Naive thymus-derived CD4-positive, alpha-beta T cell (primary cell): Measurements from ENCODE around the gene SLC8A2. TPM values are rescaled to one million over a fixed set of nuclear protein-coding genes. Genes with fewer than 3 reads are reported as not detected.

Experiments used
- polyA plus RNA-seq, 2 donors: library from polyadenylated mRNA; unstranded; fragments of 300-500 nt; fragmentation: Illumina TruSeq; gene quantifications; one replicate each; pipeline ENCODE4 v1.2.3, GENCODE V29; 2021
- total RNA-seq, 6 experiments: library from RNA in 5 of 6; stranded (reverse) in 5 of 6; gene quantifications; 1 replicate in 5 of 6; 2 replicates in 1 of 6; pipeline ENCODE4 v1.2.3 and lab custom pipeline; 2021 to 2026

The SLC8A2 gene
- total and polyA plus RNA-seq, 7 experiments from 2014 or later: 0.05 to 0.19 (median 0.19) TPM; not detected in 4

Other genes starting within 250 kb of the SLC8A2 start
- 10 to 100 TPM; 13.7 to 42.0 (median 22.5) TPM for gene BBC3, start 240.7 kb downstream of the SLC8A2 start, total RNA-seq
- gene BBC3, start 240.7 kb downstream of the SLC8A2 start, polyA plus RNA-seq: 10 to 100 TPM in 1 of 2 donors, 1 to 10 TPM in 1; 8.5 to 13.8 TPM
- 10 to 100 TPM; 41.9 to 80.0 (median 51.4) TPM for gene CCDC9, start 215.4 kb downstream of the SLC8A2 start, total RNA-seq
- 10 to 100 TPM in 1 of 2 donors, 1 to 10 TPM in 1; 8.5 to 13.0 TPM for gene CCDC9, start 215.4 kb downstream of the SLC8A2 start, polyA plus RNA-seq
- 10 to 100 TPM; 11.6 to 21.7 (median 16.7) TPM for gene INAFM1, start 197.0 kb downstream of the SLC8A2 start, total RNA-seq
- 1 to 10 TPM; 2.3 to 3.0 TPM for gene INAFM1, start 197.0 kb downstream of the SLC8A2 start, polyA plus RNA-seq
- gene C5AR1, start 162.0 kb downstream of the SLC8A2 start, total RNA-seq: 100 to 1,000 TPM in 1 of 5 experiments, 10 to 100 TPM in 1, 1 to 10 TPM in 3; 3.7 to 205 (median 7.0) TPM
- under 1 TPM in 1 of 2 donors, not detected in 1; 0.14 TPM for gene C5AR1, start 162.0 kb downstream of the SLC8A2 start, polyA plus RNA-seq
- 10 to 100 TPM in 1 of 5 experiments, 1 to 10 TPM in 1, under 1 TPM in 3; 0.14 to 16.8 (median 0.34) TPM for gene C5AR2, start 139.7 kb downstream of the SLC8A2 start, total RNA-seq
- not detected for gene C5AR2, start 139.7 kb downstream of the SLC8A2 start, polyA plus RNA-seq
- 10 to 100 TPM; 15.6 to 31.6 (median 29.5) TPM for gene DHX34, start 122.6 kb downstream of the SLC8A2 start, total RNA-seq
- gene DHX34, start 122.6 kb downstream of the SLC8A2 start, polyA plus RNA-seq: 10 to 100 TPM in 1 of 2 donors, 1 to 10 TPM in 1; 3.7 to 14.2 TPM
- gene MEIS3, start 52.4 kb downstream of the SLC8A2 start, total RNA-seq: under 1 TPM in 1 of 5 experiments, not detected in 4; 0.17 TPM
- not detected for gene MEIS3, start 52.4 kb downstream of the SLC8A2 start, polyA plus RNA-seq
- gene KPTN, start 12.3 kb upstream of the SLC8A2 start, total RNA-seq: 1 to 10 TPM; 5.1 to 9.2 (median 6.7) TPM
- 1 to 10 TPM; 4.4 to 8.1 TPM for gene KPTN, start 12.3 kb upstream of the SLC8A2 start, polyA plus RNA-seq
- 100 to 1,000 TPM in 3 of 5 experiments, 10 to 100 TPM in 2; 86.2 to 136 (median 107) TPM for gene NAPA, start 43.2 kb upstream of the SLC8A2 start, total RNA-seq
- 100 to 1,000 TPM in 1 of 2 donors, 10 to 100 TPM in 1; 89.9 to 118 TPM for gene NAPA, start 43.2 kb upstream of the SLC8A2 start, polyA plus RNA-seq
- 1 to 10 TPM in 2 of 5 experiments, under 1 TPM in 3; 0.36 to 1.5 (median 0.95) TPM for gene ZNF541, start 101.3 kb upstream of the SLC8A2 start, total RNA-seq
- under 1 TPM in 1 of 2 donors, not detected in 1; 0.58 TPM for gene ZNF541, start 101.3 kb upstream of the SLC8A2 start, polyA plus RNA-seq
- 10 to 100 TPM; 18.6 to 36.6 (median 33.5) TPM for gene BICRA, start 137.2 kb upstream of the SLC8A2 start, total RNA-seq
- gene BICRA, start 137.2 kb upstream of the SLC8A2 start, polyA plus RNA-seq: 1 to 10 TPM in 1 of 2 donors, under 1 TPM in 1; 0.95 to 1.4 TPM
- under 1 TPM in 3 of 5 experiments, not detected in 2; 0.15 to 0.37 (median 0.19) TPM for gene EHD2, start 241.5 kb upstream of the SLC8A2 start, total RNA-seq
- gene EHD2, start 241.5 kb upstream of the SLC8A2 start, polyA plus RNA-seq: not detected